Esophagus muscularis mucosa (tissue), 4 donors: ENCODE results near the gene STK10. TPM values are rescaled to one million over a fixed set of nuclear protein-coding genes. Genes with fewer than 3 reads are reported as not detected.

Experiments
- DNase-seq: peaks from one replicate; pipeline ENCODE4 v3.0.0-alpha.2; 2017; ENCODE audit errors: extremely low spot score
- H3K27ac ChIP-seq, 4 donors: fragments of 200-600 bp; sonication (generic); replicated peaks in 1 of 4; 1 replicate in 3 of 4; 2 replicates in 1 of 4; pipeline ENCODE4 v1.5.1; 2016 to 2019; ENCODE audit warnings: mild to moderate bottlenecking in 1 of 4
- H3K27me3 ChIP-seq, 4 donors: fragments of 200-600 bp; sonication (generic); one replicate each; pipeline versions ENCODE4 v1.5.1 to v1.6.0; 2016 to 2019
- H3K36me3 ChIP-seq, 4 donors: fragments of 200-600 bp; sonication (generic); one replicate each; pipeline ENCODE4 v1.5.1; 2016 to 2019
- H3K4me1 ChIP-seq, 4 donors: fragments of 200-600 bp; sonication (generic); one replicate each; pipeline ENCODE4 v1.5.1; 2016 to 2019
- H3K4me3 ChIP-seq, 4 donors: fragments of 200-600 bp; sonication (generic); 1 replicate in 2 of 4; 2 replicates in 2 of 4; pipeline ENCODE4 v1.5.1; 2016 to 2019; ENCODE audit warnings: mild to moderate bottlenecking in 4 of 4, moderate library complexity in 1 of 4
- H3K9me3 ChIP-seq, 4 donors: fragments of 200-600 bp; sonication (generic); 1 replicate in 3 of 4; 2 replicates in 1 of 4; pipeline ENCODE4 v1.5.1; 2016 to 2019
- EP300 ChIP-seq: sonication (generic); formaldehyde crosslinking; IDR thresholded peaks from one replicate; pipeline ENCODE4 v1.6.1; 2017; ENCODE audit warnings: antibody characterized with exemption
- POLR2A ChIP-seq: fragments of 450-650 bp; IDR thresholded peaks from one replicate; pipeline ENCODE4 v1.6.1; 2017; ENCODE audit warnings: antibody characterized with exemption, moderate library complexity, mild to moderate bottlenecking, low read depth
- POLR2AphosphoS5 ChIP-seq, 2 donors: sonication (generic); formaldehyde crosslinking; IDR thresholded peaks; one replicate each; pipeline ENCODE4 v1.6.1; 2017; ENCODE audit warnings: antibody characterized with exemption in 2 of 2
- WGBS: methylation state at CpG from one replicate; pipeline ENCODE4 v1.1.5; 2018; 5-methylcytosine and 5-hydroxymethylcytosine counted together
- intact Hi-C: fragments of 100-400 bp; cut with DNase I; formaldehyde crosslinking; loops from one replicate; pipeline ENCODE4 v1.15.1; 2023
- total RNA-seq, 4 donors: library from RNA; depleted of rRNA; stranded (reverse); fragments of >200 nt; gene quantifications; one replicate each; pipeline versions ENCODE4 v1.1.0 to v1.2.1, GENCODE V29; 2016
- TF ChIP-seq, protein P1 (sequence below), 3 experiments: fragments of 200-600 bp in 2 of 3; fragments of 450-650 bp in 1 of 3; sonication (generic) in 2 of 3; IDR thresholded peaks; one replicate each; pipeline ENCODE4 v1.5.1; 2017 to 2019; ENCODE audit warnings: antibody characterized with exemption in 3 of 3, mild to moderate bottlenecking in 2 of 3, moderate library complexity in 1 of 3

Gene STK10
- total RNA-seq, 4 donors from 2014 or later: 18.8 to 21.8 (median 19.4) TPM

DNA sequence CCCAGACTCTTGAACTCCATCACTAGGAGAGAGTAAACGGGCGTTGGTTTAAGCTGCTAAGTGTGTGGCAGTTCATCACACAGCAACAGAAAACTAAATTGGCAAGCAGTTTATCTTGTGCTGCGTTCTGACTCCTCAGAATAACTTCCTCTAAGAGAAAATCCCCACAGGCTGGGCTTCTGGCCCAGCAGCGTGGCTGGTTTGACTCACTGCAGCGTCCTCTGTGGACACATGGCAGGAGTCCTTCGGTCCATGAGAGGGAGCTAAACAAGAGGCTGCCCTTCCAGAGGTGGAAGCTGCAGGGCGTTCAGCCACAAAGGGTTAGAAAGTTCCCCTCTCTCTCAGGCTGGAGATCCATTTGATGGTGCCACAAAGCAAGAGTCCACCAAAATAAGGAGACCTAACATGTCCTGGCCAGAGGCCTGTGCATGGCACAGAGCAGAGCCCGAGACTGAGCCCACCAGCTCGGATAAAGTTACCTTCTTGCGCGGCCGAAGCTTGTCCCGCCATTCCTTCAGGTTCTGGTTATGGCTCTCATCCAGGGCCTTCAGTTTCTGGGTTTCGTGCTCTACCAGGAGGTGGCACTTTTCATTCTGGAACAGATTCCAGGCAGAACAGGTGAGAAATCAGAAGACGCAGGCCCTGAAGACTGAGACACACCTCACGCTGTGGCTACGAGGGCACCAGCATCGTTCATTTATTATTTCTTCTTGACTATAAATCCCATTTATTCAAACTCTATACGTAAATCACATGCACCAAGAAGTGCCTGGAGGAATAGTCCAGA lies 135.4 kb downstream of the STK10 start:
- TF ChIP-seq POLR2AphosphoS5 (IDR thresholded peaks at IDR 0.05) (peak; percentile 8 to 36), EP300 (no peak), POLR2A (no peak)
- TF ChIP-seq, protein P1, sequence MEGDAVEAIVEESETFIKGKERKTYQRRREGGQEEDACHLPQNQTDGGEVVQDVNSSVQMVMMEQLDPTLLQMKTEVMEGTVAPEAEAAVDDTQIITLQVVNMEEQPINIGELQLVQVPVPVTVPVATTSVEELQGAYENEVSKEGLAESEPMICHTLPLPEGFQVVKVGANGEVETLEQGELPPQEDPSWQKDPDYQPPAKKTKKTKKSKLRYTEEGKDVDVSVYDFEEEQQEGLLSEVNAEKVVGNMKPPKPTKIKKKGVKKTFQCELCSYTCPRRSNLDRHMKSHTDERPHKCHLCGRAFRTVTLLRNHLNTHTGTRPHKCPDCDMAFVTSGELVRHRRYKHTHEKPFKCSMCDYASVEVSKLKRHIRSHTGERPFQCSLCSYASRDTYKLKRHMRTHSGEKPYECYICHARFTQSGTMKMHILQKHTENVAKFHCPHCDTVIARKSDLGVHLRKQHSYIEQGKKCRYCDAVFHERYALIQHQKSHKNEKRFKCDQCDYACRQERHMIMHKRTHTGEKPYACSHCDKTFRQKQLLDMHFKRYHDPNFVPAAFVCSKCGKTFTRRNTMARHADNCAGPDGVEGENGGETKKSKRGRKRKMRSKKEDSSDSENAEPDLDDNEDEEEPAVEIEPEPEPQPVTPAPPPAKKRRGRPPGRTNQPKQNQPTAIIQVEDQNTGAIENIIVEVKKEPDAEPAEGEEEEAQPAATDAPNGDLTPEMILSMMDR (IDR thresholded peaks at IDR 0.05): peak in 1 of 3 experiments; percentile 22
- Histone ChIP-seq H3K9me3 (no peaks in the 10 kb centered on the region), H3K4me3 (no peak overlapping the region), H3K4me1 (peaks cover 5 to 12% (median 10%) of the 10 kb centered on the region in 4 donors), H3K27ac (peak overlapping the region in 2 of 4 donors; percentile 30 to 55), H3K27me3 (no peaks in the 10 kb centered on the region), H3K36me3 (peaks cover 14 to 85% (median 81%) of the 10 kb centered on the region in 4 donors)
- DNase-seq: no peak
- intact Hi-C loops: no loop called here
- 83% methylated on average over 14 of the region's 19 CpGs for WGBS

DNA sequence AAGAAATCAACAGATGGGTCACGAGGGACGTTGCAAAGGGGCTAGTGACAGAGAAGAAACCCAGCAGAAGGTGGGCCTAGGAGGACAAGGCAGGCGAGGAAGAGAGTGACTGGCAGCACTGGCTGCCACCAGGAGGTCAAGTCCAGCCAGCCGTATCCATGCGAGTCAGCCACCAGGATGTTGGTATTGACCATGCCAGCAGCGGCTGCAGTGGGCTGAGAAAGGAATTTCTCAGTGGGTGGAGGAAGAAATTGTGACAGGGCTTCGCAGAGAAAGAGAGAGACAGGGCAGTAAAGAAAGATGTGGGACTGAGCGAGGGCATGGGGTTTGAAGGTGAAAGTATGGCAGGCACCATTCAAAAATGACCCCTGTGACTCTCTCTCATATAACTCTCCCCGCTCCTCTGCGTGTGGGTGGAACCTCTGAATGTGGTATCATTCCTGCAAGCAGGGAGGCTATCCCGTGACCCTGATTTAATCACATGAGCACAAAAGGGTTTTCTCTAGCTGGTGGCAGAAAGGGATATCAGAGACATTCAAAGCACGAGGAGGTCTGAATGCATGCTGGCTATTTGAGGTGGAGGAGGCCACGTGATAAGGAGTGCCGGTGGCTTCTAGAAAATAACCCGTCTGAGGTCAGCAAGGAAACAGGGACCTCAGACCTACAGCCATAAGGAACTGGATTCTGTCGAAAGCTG lies 136.2 kb downstream of the STK10 start:
- no peak for DNase-seq
- no peak for TF ChIP-seq EP300
- no peak for TF ChIP-seq POLR2A
- no peak for TF ChIP-seq POLR2AphosphoS5 (IDR thresholded peaks at IDR 0.05)
- TF ChIP-seq, protein P1 (IDR thresholded peaks at IDR 0.05): no peak
- Histone ChIP-seq H3K36me3 (peaks cover 6 to 77% (median 75%) of the 10 kb centered on the region in 4 donors), H3K4me1 (peaks cover 5 to 12% (median 10%) of the 10 kb centered on the region in 4 donors), H3K9me3 (no peaks in the 10 kb centered on the region), H3K27ac (peak overlapping the region in 2 of 4 donors; percentile 30 to 55), H3K27me3 (no peaks in the 10 kb centered on the region), H3K4me3 (no peak overlapping the region)
- intact Hi-C loops: no loop called here
- WGBS: 80% methylated on average over 16 of the region's 16 CpGs

DNA sequence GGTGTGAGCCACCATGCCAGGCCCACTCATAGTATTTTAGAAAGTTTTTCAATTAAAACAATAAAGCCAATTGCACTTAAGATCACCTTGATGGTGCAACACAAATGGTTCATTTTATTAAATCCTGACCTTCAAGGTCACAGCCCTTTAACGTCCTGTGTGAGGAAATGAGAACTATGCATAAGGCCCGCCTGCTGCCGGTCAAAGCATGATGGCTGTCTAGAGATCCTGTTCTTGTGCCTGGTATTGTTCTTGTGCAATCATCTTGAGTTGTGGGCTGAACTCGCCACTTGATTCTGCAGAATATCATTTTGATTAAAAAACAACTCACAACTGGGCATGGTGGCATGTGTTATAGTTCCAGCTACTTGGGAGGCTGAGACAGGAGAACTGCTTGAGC lies 137.9 kb downstream of the STK10 start:
- whole genome bisulfite sequencing: 88% methylated on average over 4 of the region's 4 CpGs
- no peak for DNase-seq

DNA sequence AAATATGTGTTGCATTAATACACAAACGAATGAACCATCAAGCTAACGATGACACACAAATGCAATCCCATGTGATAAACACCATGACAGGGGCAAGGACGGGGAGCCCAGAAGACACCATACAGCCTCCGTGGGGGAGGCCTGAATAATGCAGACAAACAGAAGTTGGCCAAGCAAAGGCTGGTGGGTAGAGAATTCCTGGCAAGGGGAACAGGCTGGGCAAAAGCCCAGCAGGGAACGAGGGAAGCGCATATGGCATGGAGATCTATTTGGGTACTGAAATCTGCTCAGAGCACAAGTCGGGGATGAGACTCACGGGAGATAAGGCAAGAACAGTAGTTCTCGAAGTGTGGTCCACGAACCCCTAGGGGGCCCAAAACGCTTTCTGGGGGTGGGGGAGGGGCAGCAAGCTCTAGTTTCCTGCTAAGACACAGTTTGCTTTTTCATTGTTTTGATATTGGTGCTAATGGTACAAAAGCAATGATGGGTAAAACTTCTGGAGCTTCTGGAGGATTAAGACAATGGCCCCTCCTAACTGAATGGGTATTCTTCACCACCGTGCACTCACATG lies 138.7 kb downstream of the STK10 start:
- WGBS: 89% methylated on average over 12 of the region's 12 CpGs
- intact Hi-C loops: no loop called here
- no peak overlapping the region for H3K27ac ChIP-seq

More for the DNA sequence above, 137.9 kb downstream of the STK10 start:
- Histone ChIP-seq H3K36me3 (peaks cover 6 to 68% (median 64%) of the 10 kb centered on the region in 4 donors), H3K4me1 (peaks cover 5 to 12% (median 10%) of the 10 kb centered on the region in 4 donors), H3K4me3 (no peak overlapping the region), H3K9me3 (no peaks in the 10 kb centered on the region), H3K27me3 (no peaks in the 10 kb centered on the region), H3K27ac (no peak overlapping the region)
- intact Hi-C loops: no loop called here
- TF ChIP-seq POLR2A: no peak

More for the DNA sequence above, 138.7 kb downstream of the STK10 start:
- H3K9me3 ChIP-seq: no peaks in the 10 kb centered on the region
- TF ChIP-seq EP300: no peak
- no peak for TF ChIP-seq POLR2AphosphoS5 (IDR thresholded peaks at IDR 0.05)
- TF ChIP-seq, protein P1 (IDR thresholded peaks at IDR 0.05): no peak
- no peak for TF ChIP-seq POLR2A
- H3K4me1 ChIP-seq: peaks cover 5 to 12% (median 10%) of the 10 kb centered on the region in 4 donors
- no peak overlapping the region for H3K4me3 ChIP-seq
- DNase-seq: no peak
- H3K27me3 ChIP-seq: no peaks in the 10 kb centered on the region
- H3K36me3 ChIP-seq: peaks cover 11 to 68% (median 64%) of the 10 kb centered on the region in 4 donors
